SU-DHL-6 (cell line): ENCODE measurements around the gene RALB.

Source experiments
- H2AFZ ChIP-seq: fragments of 200-600 bp; sonication (generic); 2 replicates; pipeline ENCODE4 v1.6.1; 2014; ENCODE audit warnings: low read depth, mild to moderate bottlenecking, moderate library complexity, mixed read lengths, antibody characterized with exemption, low read length; ENCODE audit not compliant: severe bottlenecking
- H3F3A ChIP-seq: fragments of 200-600 bp; shearing (Covaris generic); 2 replicates; pipeline ENCODE4 v1.6.0; 2016; ENCODE audit warnings: antibody characterized with exemption, mild to moderate bottlenecking; ENCODE audit not compliant: insufficient read depth
- H3K27ac ChIP-seq: fragments of 200-600 bp; sonication (generic); 2 replicates; pipeline ENCODE4 v1.5.1; 2016; ENCODE audit warnings: low read depth, mild to moderate bottlenecking, low read length, moderate library complexity, mixed read lengths
- H3K27me3 ChIP-seq: fragments of 200-600 bp; sonication (generic), shearing (Covaris generic); 2 replicates; pipeline ENCODE4 v1.6.0; 2014; ENCODE audit warnings: mild to moderate bottlenecking, low read length
- H3K36me3 ChIP-seq: fragments of 200-600 bp; sonication (generic); 2 replicates; pipeline ENCODE4 v1.6.1; 2014; ENCODE audit warnings: mild to moderate bottlenecking, low read length, mixed read lengths
- H3K4me2 ChIP-seq: fragments of 300-600, 200-600 bp; shearing (Covaris generic), sonication (generic); 2 replicates; pipeline ENCODE4 v1.6.0; 2014; ENCODE audit warnings: low read length, low read depth, mild to moderate bottlenecking; ENCODE audit not compliant: poor library complexity, severe bottlenecking
- H3K4me3 ChIP-seq: fragments of 200-600 bp; sonication (generic); 2 replicates; pipeline ENCODE4 v1.5.1; 2014; ENCODE audit warnings: antibody characterized with exemption, low read length, mild to moderate bottlenecking, mixed read lengths; ENCODE audit not compliant: insufficient read depth, poor library complexity, severe bottlenecking
- H3K79me2 ChIP-seq: fragments of 200-600 bp; sonication (generic); 2 replicates; pipeline ENCODE4 v1.6.1; 2014; ENCODE audit warnings: mild to moderate bottlenecking, low read length, moderate library complexity; ENCODE audit not compliant: insufficient read depth
- H3K9ac ChIP-seq: fragments of 200-600 bp; sonication (generic); 2 replicates; pipeline ENCODE4 v1.7.0; 2014; ENCODE audit warnings: mild to moderate bottlenecking, low read length
- H3K9me2 ChIP-seq: fragments of 200-600 bp; sonication (generic); replicated peaks from 2 replicates; pipeline ENCODE4 v1.6.1; 2014; ENCODE audit warnings: low read length; ENCODE audit not compliant: insufficient read depth
- H3K9me3 ChIP-seq: fragments of 200-600 bp; sonication (generic); 2 replicates; pipeline ENCODE4 v1.6.1; 2014; ENCODE audit warnings: low read length, mixed read lengths; ENCODE audit not compliant: insufficient read depth
- H4K20me1 ChIP-seq: fragments of 200-600 bp; sonication (generic); 2 replicates; pipeline ENCODE4 v1.6.1; 2014; ENCODE audit warnings: low read depth, mild to moderate bottlenecking, antibody characterized with exemption, low read length, moderate library complexity, mixed read lengths
- EZH2phosphoT487 ChIP-seq: fragments of 200-600 bp; sonication (generic), shearing (Covaris generic); conservative IDR thresholded peaks from 2 replicates; pipeline ENCODE4 v1.6.1; 2018; ENCODE audit warnings: mild to moderate bottlenecking, antibody characterized with exemption, low read length, moderate library complexity, mixed read lengths
- TF ChIP-seq, protein P1 (sequence below): fragments of 200-600 bp; sonication (generic); IDR thresholded peaks from one replicate; pipeline ENCODE4 v1.5.1; 2017; ENCODE audit warnings: antibody characterized with exemption, mild to moderate bottlenecking, low read length, moderate library complexity; ENCODE audit not compliant: insufficient read depth, poor library complexity, severe bottlenecking

Gene RALB

DNA sequence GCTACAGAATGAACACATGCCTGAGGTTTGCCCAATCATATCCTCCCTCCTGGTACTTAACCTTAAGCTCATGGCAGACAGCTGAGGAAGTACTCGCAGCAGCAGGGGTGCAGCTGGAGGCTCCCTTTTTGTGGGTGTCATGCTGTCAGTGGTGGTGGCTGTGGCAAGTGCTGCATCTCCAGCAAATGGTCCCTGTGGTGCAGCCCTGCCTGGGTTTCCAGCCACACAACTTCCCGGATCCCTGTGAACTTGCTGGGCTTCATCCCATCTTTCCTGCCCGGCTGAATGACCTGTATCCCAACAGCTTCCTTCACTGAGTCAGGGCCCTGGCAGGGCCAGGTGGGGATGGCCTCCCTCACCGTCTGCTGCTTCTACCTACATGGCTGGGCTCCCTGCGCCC is 34.5 kb upstream of the RALB start:
- no peak overlapping the region for H2AFZ ChIP-seq
- no peak overlapping the region for H3K9ac ChIP-seq
- no peaks in the 10 kb centered on the region for H3K36me3 ChIP-seq
- H3K9me3 ChIP-seq = no peaks in the 10 kb centered on the region
- no peaks in the 10 kb centered on the region for H3F3A ChIP-seq
- H3K79me2 ChIP-seq = no peaks in the 10 kb centered on the region
- H3K9me2 ChIP-seq = no peaks in the 10 kb centered on the region
- H3K27ac ChIP-seq = no peak overlapping the region
- no peaks in the 10 kb centered on the region for H3K27me3 ChIP-seq
- H3K4me2 ChIP-seq = no peak overlapping the region
- no peak overlapping the region for H3K4me3 ChIP-seq
- TF ChIP-seq, protein P1, sequence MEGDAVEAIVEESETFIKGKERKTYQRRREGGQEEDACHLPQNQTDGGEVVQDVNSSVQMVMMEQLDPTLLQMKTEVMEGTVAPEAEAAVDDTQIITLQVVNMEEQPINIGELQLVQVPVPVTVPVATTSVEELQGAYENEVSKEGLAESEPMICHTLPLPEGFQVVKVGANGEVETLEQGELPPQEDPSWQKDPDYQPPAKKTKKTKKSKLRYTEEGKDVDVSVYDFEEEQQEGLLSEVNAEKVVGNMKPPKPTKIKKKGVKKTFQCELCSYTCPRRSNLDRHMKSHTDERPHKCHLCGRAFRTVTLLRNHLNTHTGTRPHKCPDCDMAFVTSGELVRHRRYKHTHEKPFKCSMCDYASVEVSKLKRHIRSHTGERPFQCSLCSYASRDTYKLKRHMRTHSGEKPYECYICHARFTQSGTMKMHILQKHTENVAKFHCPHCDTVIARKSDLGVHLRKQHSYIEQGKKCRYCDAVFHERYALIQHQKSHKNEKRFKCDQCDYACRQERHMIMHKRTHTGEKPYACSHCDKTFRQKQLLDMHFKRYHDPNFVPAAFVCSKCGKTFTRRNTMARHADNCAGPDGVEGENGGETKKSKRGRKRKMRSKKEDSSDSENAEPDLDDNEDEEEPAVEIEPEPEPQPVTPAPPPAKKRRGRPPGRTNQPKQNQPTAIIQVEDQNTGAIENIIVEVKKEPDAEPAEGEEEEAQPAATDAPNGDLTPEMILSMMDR = no peak
- no peak for TF ChIP-seq EZH2phosphoT487
- H4K20me1 ChIP-seq = no peaks in the 10 kb centered on the region

DNA sequence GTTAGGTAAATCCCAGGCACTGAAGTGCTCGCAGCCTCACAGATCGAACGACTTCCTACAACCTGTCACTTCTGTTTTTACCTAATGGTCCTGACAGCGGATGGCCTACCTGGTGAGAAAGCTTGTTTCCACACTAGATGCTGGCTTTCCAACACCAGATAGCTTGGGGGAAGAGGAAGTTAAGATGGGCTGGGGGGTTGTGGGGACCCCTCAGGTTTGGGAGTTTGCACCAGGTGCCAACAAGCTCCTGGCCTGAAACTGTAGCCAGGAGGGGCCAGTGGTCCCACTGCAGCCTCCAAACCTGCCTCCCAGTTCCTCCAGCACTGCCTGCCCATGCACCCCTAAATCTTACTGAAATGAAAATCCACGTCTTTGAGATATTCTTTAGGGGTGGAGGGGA is 33.4 kb upstream of the RALB start:
- no peaks in the 10 kb centered on the region for H3K9me3 ChIP-seq
- H3K4me2 ChIP-seq = no peak overlapping the region
- no peak overlapping the region for H3K4me3 ChIP-seq
- H3K27me3 ChIP-seq = no peaks in the 10 kb centered on the region
- no peaks in the 10 kb centered on the region for H3K36me3 ChIP-seq
- no peak for TF ChIP-seq EZH2phosphoT487
- TF ChIP-seq, protein P1 = no peak
- no peaks in the 10 kb centered on the region for H4K20me1 ChIP-seq
- H2AFZ ChIP-seq = no peak overlapping the region
- no peaks in the 10 kb centered on the region for H3K9me2 ChIP-seq
- no peaks in the 10 kb centered on the region for H3F3A ChIP-seq
- H3K27ac ChIP-seq = no peak overlapping the region
- H3K9ac ChIP-seq = no peak overlapping the region
- H3K79me2 ChIP-seq = no peaks in the 10 kb centered on the region

DNA sequence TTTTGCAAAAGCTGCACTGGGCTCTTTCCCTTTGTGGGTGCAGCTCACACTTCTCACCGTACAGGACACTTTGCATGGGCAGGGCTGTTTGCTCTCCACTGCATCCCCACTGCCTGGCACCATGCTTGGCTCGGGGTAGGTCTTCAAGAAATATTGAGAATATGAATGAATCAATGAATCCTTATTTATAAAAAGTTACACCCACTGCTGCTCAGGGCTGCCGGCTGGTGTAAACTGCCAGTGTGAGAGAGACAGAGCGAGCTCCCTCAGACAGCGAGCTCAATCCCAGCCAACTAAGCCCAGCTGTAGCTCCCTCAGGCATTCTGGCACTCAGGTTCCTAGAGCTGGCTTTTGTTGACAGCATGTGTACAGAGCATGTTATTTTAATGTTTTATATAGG is 32.9 kb upstream of the RALB start:
- H3K27me3 ChIP-seq = no peaks in the 10 kb centered on the region
- no peak for TF ChIP-seq EZH2phosphoT487
- TF ChIP-seq, protein P1 = no peak
- no peak overlapping the region for H3K27ac ChIP-seq
- no peaks in the 10 kb centered on the region for H3F3A ChIP-seq
- H3K79me2 ChIP-seq = no peaks in the 10 kb centered on the region
- no peak overlapping the region for H2AFZ ChIP-seq
- H3K9me2 ChIP-seq = no peaks in the 10 kb centered on the region
- no peaks in the 10 kb centered on the region for H3K36me3 ChIP-seq
- H3K4me2 ChIP-seq = no peak overlapping the region
- no peak overlapping the region for H3K4me3 ChIP-seq
- no peaks in the 10 kb centered on the region for H3K9me3 ChIP-seq
- H3K9ac ChIP-seq = no peak overlapping the region
- no peaks in the 10 kb centered on the region for H4K20me1 ChIP-seq

DNA sequence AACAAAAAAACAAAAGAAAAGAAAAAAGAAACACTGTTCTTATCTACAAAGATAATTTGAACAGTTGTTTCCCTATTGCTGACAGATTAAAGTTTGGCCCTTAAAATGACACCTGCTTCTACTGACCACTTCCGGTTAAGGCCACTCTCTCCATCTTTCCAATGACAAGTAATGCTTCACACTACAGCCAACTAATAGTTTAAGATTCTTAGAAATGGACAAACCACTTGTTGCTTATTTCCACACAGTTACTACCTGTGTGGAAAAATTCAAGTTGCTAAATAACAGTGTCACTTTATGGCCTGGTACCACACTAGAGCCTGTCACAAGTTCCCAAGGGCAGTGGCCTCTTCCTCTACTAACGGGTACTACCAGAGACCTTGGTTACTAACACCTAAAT is 31.9 kb upstream of the RALB start:
- Histone ChIP-seq H3F3A (no peaks in the 10 kb centered on the region), H2AFZ (no peak overlapping the region), H3K27ac (no peak overlapping the region), H3K9ac (no peak overlapping the region), H4K20me1 (no peaks in the 10 kb centered on the region), H3K9me3 (no peaks in the 10 kb centered on the region), H3K4me2 (peak overlapping the region; percentile 80), H3K79me2 (no peaks in the 10 kb centered on the region), H3K4me3 (no peak overlapping the region), H3K36me3 (no peaks in the 10 kb centered on the region), H3K27me3 (no peaks in the 10 kb centered on the region), H3K9me2 (no peaks in the 10 kb centered on the region)
- TF ChIP-seq EZH2phosphoT487 = no peak
- TF ChIP-seq, protein P1 = no peak
